SH-SY5Y (cell line): ENCODE measurements around the gene LAMA3.

ENCODE experiments used
- GATA2 ChIP-seq: IDR thresholded peaks from 2 replicates; pipeline ENCODE4 v1.6.1; 2011; ENCODE audit warnings: mild to moderate bottlenecking, low read depth, low read length
- GATA3 ChIP-seq: IDR thresholded peaks from 2 replicates; pipeline ENCODE4 v1.6.1; 2011; ENCODE audit warnings: low read depth, mild to moderate bottlenecking, low read length, moderate library complexity

GRCh38 chr18:23847321-23847986, 158.2 kb downstream of the LAMA3 start:
- TF ChIP-seq GATA2 (no peak), GATA3 (no peak)
